Liver (tissue), 9 donors: Measurements from ENCODE around the gene RWDD3. TPM values are rescaled to one million over a fixed set of nuclear protein-coding genes. Genes with fewer than 3 reads are reported as not detected.

ENCODE experiments used
- DNase-seq: peaks from one replicate; pipeline ENCODE4 v3.0.0-alpha.2; 2017; ENCODE audit warnings: low spot score
- H3K27ac ChIP-seq, 2 donors: one replicate each; pipeline ENCODE4 v1.7.0; 2013; ENCODE audit warnings: inconsistent platforms in 2 of 2, low read length in 2 of 2, control low read depth in 1 of 2, low read depth in 1 of 2, mild to moderate bottlenecking in 1 of 2
- H3K27me3 ChIP-seq, 4 donors: one replicate each; pipeline versions ENCODE4 v1.6.1 to v1.7.0; 2013; ENCODE audit warnings: low read length in 3 of 4, inconsistent platforms in 1 of 4, mild to moderate bottlenecking in 1 of 4, moderate library complexity in 1 of 4; ENCODE audit not compliant: control insufficient read depth in 4 of 4, insufficient read depth in 4 of 4
- H3K36me3 ChIP-seq, 4 donors: one replicate each; pipeline versions ENCODE4 v1.6.1 to v1.7.0; 2013; ENCODE audit warnings: low read length in 3 of 4, mild to moderate bottlenecking in 3 of 4, low read depth in 1 of 4, moderate library complexity in 1 of 4; ENCODE audit not compliant: control insufficient read depth in 4 of 4, insufficient read depth in 3 of 4
- H3K4me1 ChIP-seq, 4 donors: one replicate each; pipeline versions ENCODE4 v1.6.1 to v1.7.0; 2013; ENCODE audit warnings: low read length in 3 of 4, mild to moderate bottlenecking in 3 of 4, moderate library complexity in 1 of 4; ENCODE audit not compliant: control insufficient read depth in 4 of 4, insufficient read depth in 4 of 4
- H3K4me3 ChIP-seq, 3 donors: one replicate each; pipeline versions ENCODE4 v1.6.1 to v1.7.0; 2013; ENCODE audit warnings: low read length in 3 of 3, control low read depth in 1 of 3, low read depth in 1 of 3, mild to moderate bottlenecking in 1 of 3
- H3K9ac ChIP-seq, 2 donors: one replicate each; pipeline ENCODE4 v1.7.0; 2013; ENCODE audit warnings: low read length in 2 of 2, mild to moderate bottlenecking in 2 of 2, moderate library complexity in 2 of 2, control low read depth in 1 of 2, low read depth in 1 of 2
- H3K9me3 ChIP-seq, 4 donors: one replicate each; pipeline versions ENCODE4 v1.6.1 to v1.7.0; 2013; ENCODE audit warnings: low read length in 3 of 4; ENCODE audit not compliant: control insufficient read depth in 4 of 4
- ATF3 ChIP-seq: IDR thresholded peaks from 2 replicates; pipeline ENCODE4 v1.6.1; 2016; ENCODE audit warnings: antibody characterized with exemption
- CTCF ChIP-seq: fragments of 150-350 bp; IDR thresholded peaks from 2 replicates; pipeline ENCODE4 v1.5.1; 2017; ENCODE audit warnings: improper control_type of control experiment, low read depth, low read length; ENCODE audit not compliant: missing input control
- FOXA1 ChIP-seq: IDR thresholded peaks from 2 replicates; pipeline ENCODE4 v1.6.1; 2016; ENCODE audit warnings: antibody characterized with exemption
- GABPA ChIP-seq, 2 donors: IDR thresholded peaks in 1 of 2; conservative IDR thresholded peaks in 1 of 2; 2 replicates each; pipeline ENCODE4 v1.6.1; 2016; ENCODE audit warnings: antibody characterized with exemption in 2 of 2, mild to moderate bottlenecking in 1 of 2, moderate library complexity in 1 of 2
- HNF4A ChIP-seq, 2 donors: conservative IDR thresholded peaks; 2 replicates each; pipeline ENCODE4 v1.6.1; 2016; ENCODE audit warnings: antibody characterized with exemption in 2 of 2, mild to moderate bottlenecking in 2 of 2
- JUND ChIP-seq, 2 donors: IDR thresholded peaks; 2 replicates each; pipeline ENCODE4 v1.6.1; 2016; ENCODE audit warnings: antibody characterized with exemption in 2 of 2
- MAX ChIP-seq: IDR thresholded peaks from 2 replicates; pipeline ENCODE4 v1.6.1; 2016; ENCODE audit warnings: antibody characterized with exemption
- RAD21 ChIP-seq, 2 donors: IDR thresholded peaks; 2 replicates each; pipeline ENCODE4 v1.6.1; 2016; ENCODE audit warnings: antibody characterized with exemption in 2 of 2, mild to moderate bottlenecking in 2 of 2
- REST ChIP-seq: IDR thresholded peaks from 2 replicates; pipeline ENCODE4 v1.6.1; 2016; ENCODE audit warnings: antibody characterized with exemption, mild to moderate bottlenecking
- SP1 ChIP-seq: IDR thresholded peaks from 2 replicates; pipeline ENCODE4 v1.6.1; 2018; ENCODE audit warnings: antibody characterized with exemption, mild to moderate bottlenecking
- YY1 ChIP-seq: IDR thresholded peaks from 2 replicates; pipeline ENCODE4 v1.6.1; 2016; ENCODE audit warnings: antibody characterized with exemption, mild to moderate bottlenecking
- ZBTB33 ChIP-seq: IDR thresholded peaks from 2 replicates; pipeline ENCODE4 v1.6.1; 2016; ENCODE audit warnings: antibody characterized with exemption
- WGBS: extraction: QIAGEN DNeasy Blood & Tissue Kit; methylation state at CpG from one replicate; pipeline ENCODE4 v1.1.7; 2013; 5-methylcytosine and 5-hydroxymethylcytosine counted together
- polyA plus RNA-seq, 2 donors: library from polyadenylated mRNA; stranded (reverse) in 1 of 2; unstranded in 1 of 2; fragments of 200-250 nt in 1 of 2; fragments of >200 nt in 1 of 2; fragmentation: Nextera tagmentation in 1 of 2; extraction: Ambion mirVana in 1 of 2; gene quantifications; one replicate each; pipeline versions ENCODE4 v1.2.1 to v1.2.3, GENCODE V29; 2013 to 2015
- total RNA-seq, 2 donors: library from RNA; depleted of rRNA; stranded (reverse); fragments of >200 nt; gene quantifications; one replicate each; pipeline ENCODE4 v1.2.3, GENCODE V29; 2014
- donor health status: healthy.
- donor health status: healthy.
- donor health status: healthy.
- donor health status: healthy.
- donor health status: healthy.

The RWDD3 gene
- total and polyA plus RNA-seq, 4 donors, result 5.8 to 11.1 (median 7.0) TPM

GRCh38 chr1:95222629-95223028 is 11.4 kb upstream of the RWDD3 start:
- no peak overlapping the region for H3K9ac ChIP-seq
- no peaks in the 10 kb centered on the region for H3K9me3 ChIP-seq
- peaks cover 0 to 3% (median 1%) of the 10 kb centered on the region in 4 donors for H3K36me3 ChIP-seq
- no peaks in the 10 kb centered on the region for H3K4me1 ChIP-seq
- no peak for DNase-seq
- no peaks in the 10 kb centered on the region for H3K27me3 ChIP-seq
- no peak overlapping the region for H3K4me3 ChIP-seq
- TF ChIP-seq CTCF, result no peak
- no peak for TF ChIP-seq JUND (IDR thresholded peaks at IDR 0.05)
- TF ChIP-seq YY1, result no peak
- TF ChIP-seq MAX, result no peak
- no peak overlapping the region for H3K27ac ChIP-seq
- 75% methylated on average over 2 of the region's 2 CpGs for WGBS

GRCh38 chr1:95223110-95223509 is 10.9 kb upstream of the RWDD3 start:
- peaks cover 0 to 3% (median 1%) of the 10 kb centered on the region in 4 donors for H3K36me3 ChIP-seq
- H3K4me1 ChIP-seq, result no peaks in the 10 kb centered on the region
- no peak for TF ChIP-seq SP1
- TF ChIP-seq ATF3, result no peak
- no peak for TF ChIP-seq FOXA1
- no peak for TF ChIP-seq HNF4A (conservative IDR thresholded peaks at IDR 0.05)
- no peak for TF ChIP-seq GABPA (IDR thresholded peaks at IDR 0.05 in 1 of 2, conservative IDR thresholded peaks at IDR 0.05 in 1 of 2)
- no peak for TF ChIP-seq REST
- no peak for TF ChIP-seq RAD21 (IDR thresholded peaks at IDR 0.05)
- TF ChIP-seq ZBTB33, result no peak
- TF ChIP-seq CTCF, result no peak
- no peak overlapping the region for H3K9ac ChIP-seq
- no peak for DNase-seq
- H3K9me3 ChIP-seq, result no peaks in the 10 kb centered on the region
- no peaks in the 10 kb centered on the region for H3K27me3 ChIP-seq
- H3K27ac ChIP-seq, result no peak overlapping the region
- H3K4me3 ChIP-seq, result no peak overlapping the region
